ENCODE measurements around the gene C8G.

DNA sequence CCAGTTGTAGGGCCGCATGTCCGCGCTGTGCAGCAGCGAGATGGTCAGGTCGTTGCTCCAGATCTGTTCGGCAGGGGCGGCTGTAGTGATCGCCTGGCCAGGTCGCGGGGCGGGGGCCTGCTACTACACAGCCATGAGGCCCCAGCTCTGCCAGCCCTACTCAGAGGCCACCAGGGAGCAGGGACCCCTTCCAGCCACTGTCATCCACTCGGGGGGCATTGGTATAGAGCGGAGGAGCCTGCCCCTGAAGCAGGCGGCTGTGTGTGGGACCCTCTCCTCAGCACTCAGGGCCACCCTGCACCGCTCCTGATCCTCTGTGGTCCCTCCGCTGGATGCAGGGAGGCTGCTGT is 2.2 kb upstream of the C8G start:
- TF ChIP-seq, protein P1, sequence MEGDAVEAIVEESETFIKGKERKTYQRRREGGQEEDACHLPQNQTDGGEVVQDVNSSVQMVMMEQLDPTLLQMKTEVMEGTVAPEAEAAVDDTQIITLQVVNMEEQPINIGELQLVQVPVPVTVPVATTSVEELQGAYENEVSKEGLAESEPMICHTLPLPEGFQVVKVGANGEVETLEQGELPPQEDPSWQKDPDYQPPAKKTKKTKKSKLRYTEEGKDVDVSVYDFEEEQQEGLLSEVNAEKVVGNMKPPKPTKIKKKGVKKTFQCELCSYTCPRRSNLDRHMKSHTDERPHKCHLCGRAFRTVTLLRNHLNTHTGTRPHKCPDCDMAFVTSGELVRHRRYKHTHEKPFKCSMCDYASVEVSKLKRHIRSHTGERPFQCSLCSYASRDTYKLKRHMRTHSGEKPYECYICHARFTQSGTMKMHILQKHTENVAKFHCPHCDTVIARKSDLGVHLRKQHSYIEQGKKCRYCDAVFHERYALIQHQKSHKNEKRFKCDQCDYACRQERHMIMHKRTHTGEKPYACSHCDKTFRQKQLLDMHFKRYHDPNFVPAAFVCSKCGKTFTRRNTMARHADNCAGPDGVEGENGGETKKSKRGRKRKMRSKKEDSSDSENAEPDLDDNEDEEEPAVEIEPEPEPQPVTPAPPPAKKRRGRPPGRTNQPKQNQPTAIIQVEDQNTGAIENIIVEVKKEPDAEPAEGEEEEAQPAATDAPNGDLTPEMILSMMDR (IDR thresholded peaks at IDR 0.05) = no peak
- TF ChIP-seq TCF7L2 (IDR thresholded peaks at IDR 0.05; ENCODE audit: low read depth, low read length) (no peak), SIN3A (IDR thresholded peaks at IDR 0.05; ENCODE audit: borderline replicate concordance, insufficient read depth, low read depth, low read length) (no peak)
- TF ChIP-seq, protein P2, sequence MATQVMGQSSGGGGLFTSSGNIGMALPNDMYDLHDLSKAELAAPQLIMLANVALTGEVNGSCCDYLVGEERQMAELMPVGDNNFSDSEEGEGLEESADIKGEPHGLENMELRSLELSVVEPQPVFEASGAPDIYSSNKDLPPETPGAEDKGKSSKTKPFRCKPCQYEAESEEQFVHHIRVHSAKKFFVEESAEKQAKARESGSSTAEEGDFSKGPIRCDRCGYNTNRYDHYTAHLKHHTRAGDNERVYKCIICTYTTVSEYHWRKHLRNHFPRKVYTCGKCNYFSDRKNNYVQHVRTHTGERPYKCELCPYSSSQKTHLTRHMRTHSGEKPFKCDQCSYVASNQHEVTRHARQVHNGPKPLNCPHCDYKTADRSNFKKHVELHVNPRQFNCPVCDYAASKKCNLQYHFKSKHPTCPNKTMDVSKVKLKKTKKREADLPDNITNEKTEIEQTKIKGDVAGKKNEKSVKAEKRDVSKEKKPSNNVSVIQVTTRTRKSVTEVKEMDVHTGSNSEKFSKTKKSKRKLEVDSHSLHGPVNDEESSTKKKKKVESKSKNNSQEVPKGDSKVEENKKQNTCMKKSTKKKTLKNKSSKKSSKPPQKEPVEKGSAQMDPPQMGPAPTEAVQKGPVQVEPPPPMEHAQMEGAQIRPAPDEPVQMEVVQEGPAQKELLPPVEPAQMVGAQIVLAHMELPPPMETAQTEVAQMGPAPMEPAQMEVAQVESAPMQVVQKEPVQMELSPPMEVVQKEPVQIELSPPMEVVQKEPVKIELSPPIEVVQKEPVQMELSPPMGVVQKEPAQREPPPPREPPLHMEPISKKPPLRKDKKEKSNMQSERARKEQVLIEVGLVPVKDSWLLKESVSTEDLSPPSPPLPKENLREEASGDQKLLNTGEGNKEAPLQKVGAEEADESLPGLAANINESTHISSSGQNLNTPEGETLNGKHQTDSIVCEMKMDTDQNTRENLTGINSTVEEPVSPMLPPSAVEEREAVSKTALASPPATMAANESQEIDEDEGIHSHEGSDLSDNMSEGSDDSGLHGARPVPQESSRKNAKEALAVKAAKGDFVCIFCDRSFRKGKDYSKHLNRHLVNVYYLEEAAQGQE (IDR thresholded peaks at IDR 0.05; ENCODE audit: insufficient read depth in 1 of 2, low read depth in 2 of 2, low read length in 1 of 2) = no peak
